SK-N-DZ (cell line): ENCODE results near the gene GMDS.
A peak's percentile ranks its signal among the peaks of the same experiment; 100 is the strongest.

Source experiments
- DNase-seq: peaks from one replicate; pipeline ENCODE4 v3.0.0-alpha.2; 2015; ENCODE audit warnings: low spot score

GMDS gene

DNA sequence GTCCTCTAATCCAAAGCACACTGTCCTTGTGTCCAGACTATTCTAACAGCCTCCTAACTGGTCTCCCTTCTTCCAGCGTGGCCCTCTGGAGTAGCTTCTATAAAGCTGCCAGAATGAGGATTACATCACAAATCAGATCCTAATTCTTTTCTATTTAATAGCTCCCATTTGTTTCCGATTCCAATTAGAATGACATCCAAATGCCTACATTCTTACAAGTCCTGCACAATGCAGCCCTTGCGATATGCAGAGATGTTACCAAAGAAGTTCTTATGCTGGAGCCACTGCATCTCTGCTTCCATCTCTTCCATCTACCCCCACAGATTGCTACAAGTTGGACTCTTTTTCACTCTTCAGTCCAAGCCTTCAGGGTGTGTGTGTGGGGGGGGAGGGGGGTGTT, 40.0 kb downstream of the GMDS start:
- DNase-seq = no peak

DNA sequence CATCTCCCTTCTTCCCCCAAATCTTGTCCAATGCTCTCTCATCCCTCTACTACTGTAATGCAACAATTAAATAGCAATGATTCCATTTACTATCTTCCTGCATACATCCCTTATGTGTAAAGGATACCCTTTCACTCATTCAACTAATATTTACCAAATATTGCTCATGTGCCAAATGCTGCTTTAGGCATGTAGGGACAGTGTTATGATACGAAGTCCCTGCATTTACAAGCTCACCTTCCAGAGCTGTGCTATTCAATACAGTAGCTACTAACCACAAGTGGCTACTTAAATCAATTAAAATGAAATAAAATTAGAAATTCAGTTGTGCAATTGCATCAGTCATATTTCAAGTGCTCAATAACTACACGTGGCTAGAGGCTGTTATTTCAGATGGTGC, 41.1 kb downstream of the GMDS start:
- no peak for DNase-seq

- no peak for DNase-seq
Observed at GRCh38 chr6:2203264-2203663, 42.1 kb downstream of the GMDS start.

DNA sequence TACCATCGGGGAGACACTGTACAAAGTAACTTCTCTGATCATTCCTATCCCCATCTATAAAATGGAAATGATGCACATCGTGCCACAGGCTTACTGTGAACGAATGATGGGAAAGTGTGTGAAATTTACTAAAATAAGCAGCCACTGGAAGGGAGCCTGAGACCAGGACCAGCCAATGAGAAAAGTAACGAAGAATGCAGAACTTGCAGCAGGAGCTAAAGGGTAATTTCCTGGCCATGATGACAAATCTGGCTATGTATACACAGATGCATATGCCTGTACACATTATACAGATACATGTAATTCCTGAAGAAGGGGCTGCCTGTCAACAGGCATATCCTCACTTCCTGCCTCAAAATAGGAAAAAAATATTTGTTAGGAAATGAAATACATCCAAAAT, 47.4 kb downstream of the GMDS start:
- DNase-seq = no peak

- DNase-seq = no peak
Observed at GRCh38 chr6:2197177-2197671, 48.2 kb downstream of the GMDS start.

DNA sequence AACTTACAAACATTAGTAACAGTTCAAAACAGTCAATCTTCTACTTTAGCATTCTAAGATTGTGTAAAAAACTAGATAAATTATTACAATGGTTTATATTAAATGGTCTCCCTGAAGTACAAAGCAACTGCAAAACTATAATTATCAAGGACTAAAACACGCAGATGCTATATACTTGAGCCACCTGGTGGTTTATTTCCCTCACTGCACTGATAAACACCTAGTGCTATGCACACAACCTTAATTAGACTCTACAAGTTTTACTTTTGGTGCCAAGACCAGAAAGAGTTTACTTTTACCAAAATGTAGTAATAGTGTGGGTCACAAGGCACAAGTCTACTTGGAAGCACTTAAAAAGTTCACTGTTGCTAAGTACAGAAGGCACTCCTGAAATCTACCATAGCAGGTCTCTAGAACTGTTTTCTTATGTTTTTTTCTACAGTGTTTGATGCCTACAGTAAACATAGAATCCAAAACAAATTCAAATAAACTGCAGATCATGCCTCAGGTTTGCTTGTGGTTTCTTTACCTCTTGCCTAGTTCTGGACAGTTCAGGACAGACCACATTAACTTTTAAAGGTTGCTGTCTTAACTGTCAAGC, 49.2 kb downstream of the GMDS start:
- peak; percentile 61 for DNase-seq

- no peak for DNase-seq
Observed at GRCh38 chr6:2194643-2195042, 50.8 kb downstream of the GMDS start.

DNA sequence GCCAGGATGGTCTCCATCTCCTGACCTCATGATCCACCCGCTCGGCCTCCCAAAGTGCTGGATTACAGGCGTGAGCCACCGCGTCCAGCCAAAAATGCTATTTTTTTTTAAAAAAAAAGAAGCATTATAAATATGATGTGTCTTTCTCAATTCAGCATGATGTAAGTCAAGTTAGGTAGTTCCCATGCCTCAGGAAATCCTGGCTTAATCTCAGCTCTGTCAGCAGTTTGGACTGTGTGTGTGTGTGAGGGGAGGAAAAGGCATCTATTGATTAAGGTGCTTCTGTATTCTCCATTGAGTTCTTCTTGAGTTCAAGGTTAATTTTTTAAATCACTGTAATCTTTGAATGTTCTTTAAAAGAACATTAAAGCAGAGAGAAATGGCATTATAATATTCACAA, 51.5 kb downstream of the GMDS start:
- no peak for DNase-seq

GRCh38 chr6:2192976-2193375, 52.4 kb downstream of the GMDS start:
- no peak for DNase-seq

- DNase-seq = no peak
Observed at GRCh38 chr6:2191390-2191740, 54.0 kb downstream of the GMDS start.

DNA sequence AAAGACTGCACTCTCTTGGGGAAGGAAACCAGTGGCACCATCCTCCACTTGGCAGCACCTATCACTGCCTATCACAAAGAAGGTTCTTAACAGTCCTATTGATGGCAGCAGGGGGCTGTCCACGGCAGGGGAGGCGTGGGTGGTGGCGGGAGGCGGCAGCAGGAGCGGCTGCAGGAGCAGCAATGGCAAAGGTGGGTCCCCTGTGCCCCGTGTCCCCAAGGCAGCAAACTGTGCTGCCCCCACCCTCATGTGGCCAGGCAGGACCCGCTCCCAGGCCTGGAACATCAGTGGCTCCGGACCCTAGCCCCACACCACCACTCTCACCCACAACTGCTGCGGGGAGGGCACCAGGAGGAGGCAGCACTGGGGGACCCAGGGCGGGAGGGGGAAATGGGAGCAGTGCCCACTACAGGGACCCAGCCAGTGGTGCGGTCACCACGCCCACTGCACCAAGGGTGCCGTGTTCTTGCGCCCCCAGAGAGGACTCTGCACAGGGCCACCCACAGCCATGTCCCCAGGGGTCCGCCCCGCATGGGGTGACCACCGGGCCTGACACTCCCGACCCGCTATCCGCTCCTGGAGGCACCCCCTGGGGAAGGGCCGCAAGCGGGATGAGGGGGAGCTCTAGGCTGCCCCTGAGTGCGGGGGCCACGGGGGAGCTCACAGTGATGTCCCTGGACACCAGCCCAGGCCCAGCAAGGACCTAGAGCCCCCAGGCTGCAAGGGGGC, 54.6 kb downstream of the GMDS start:
- DNase-seq = no peak

DNA sequence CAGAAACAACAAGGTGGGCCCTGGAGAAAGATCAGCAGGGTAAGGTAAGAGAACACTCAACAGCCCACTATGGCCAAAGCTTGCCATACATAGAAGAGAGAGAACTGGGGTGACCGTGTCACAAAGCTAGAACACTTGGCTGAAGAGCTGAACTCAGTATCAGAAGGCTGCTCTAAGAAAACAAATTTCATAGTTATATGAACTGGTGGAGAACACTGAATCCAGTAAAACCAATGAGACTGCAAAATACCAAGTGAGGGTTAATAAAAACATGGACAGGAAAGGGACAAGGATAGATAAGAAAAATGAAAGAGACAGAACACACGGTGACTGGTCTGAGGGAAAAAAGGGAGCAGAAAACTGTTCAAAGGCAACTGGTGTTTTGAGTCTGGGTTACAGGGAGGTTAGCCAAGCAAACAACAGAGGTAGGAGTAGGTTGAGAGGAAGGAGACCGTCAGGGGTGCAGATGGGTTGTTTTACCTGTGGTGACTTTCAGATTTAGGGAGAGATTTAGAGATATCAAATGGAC, 56.5 kb downstream of the GMDS start:
- no peak for DNase-seq

- DNase-seq = no peak
Observed at GRCh38 chr6:2188397-2188796, 57.0 kb downstream of the GMDS start.

- DNase-seq = no peak
Observed at GRCh38 chr6:2187826-2188225, 57.6 kb downstream of the GMDS start.

DNA sequence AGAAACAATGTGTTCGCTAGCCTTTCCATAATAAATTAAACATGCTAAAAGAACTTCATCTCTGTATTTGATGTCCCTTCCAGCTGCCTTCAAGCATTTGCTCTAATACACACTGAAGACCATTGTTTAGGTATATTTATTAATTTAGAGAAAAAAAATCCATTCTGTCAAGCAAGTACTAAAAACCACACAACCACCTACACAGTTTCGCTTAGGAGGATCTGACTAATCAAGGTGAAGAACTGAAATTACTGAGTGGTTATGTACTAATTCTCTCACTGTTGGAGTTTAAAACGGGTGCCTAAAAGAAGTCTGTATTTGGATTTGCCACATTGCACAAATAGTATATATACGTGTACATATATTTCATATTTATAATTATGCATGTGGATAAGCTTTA, 58.9 kb downstream of the GMDS start:
- no peak for DNase-seq

- no peak for DNase-seq
Observed at GRCh38 chr6:2185466-2185865, 59.9 kb downstream of the GMDS start.

GRCh38 chr6:2184700-2185455, 60.5 kb downstream of the GMDS start:
- no peak for DNase-seq

GRCh38 chr6:2183752-2184151, 61.7 kb downstream of the GMDS start:
- DNase-seq = no peak

- DNase-seq = no peak
Observed at GRCh38 chr6:2183246-2183645, 62.2 kb downstream of the GMDS start.

GRCh38 chr6:2182251-2182650, 63.2 kb downstream of the GMDS start:
- DNase-seq = no peak

- DNase-seq = no peak
Observed at GRCh38 chr6:2181567-2181966, 63.8 kb downstream of the GMDS start.

DNA sequence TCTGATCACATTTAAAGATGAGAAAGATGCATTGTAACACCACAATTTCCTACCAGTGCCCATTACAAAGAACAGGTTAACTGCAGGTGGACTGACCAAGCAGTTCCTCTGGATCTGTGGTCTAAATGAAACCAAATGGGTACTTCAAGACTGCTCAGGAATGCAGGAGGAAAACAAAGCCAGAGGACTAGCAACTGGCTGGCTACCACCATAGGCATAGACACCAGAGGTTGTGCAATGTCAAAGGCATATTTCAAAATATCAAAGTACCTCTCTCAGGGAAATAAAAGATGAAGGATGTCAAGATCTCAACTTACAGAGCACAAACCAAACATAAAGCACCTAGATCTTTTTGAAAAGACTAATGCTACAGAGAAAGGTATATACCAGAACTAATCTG, 65.5 kb downstream of the GMDS start:
- DNase-seq = no peak

DNA sequence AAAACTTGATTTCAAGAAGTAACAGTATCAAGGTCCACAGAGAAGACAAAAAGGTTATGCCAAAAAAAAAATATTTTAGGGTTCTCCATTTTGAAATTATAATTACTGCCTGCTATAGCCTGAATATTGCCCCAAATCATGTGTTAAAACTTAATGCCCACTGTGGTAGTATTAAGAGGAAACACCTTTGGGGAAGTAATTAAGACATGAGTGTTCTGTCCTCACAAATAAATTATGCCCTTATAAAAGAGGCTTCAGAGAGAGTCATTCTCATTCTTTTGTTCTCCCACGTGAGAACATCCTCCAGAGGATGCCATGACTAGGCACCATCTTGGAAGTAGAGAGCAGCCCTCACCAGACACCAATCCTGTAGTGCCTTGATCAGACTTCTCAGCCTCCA, 66.2 kb downstream of the GMDS start:
- DNase-seq = no peak
